B cell (primary cell): ENCODE data around the gene STON2. TPM values are rescaled to one million over a fixed set of nuclear protein-coding genes. Genes with fewer than 3 reads are reported as not detected.

ENCODE experiments used
- ATAC-seq: fragments of 200-7000 bp; cut with Tn5 transposase; one replicate; pipeline ENCODE4 v1.10.0; 2021; ENCODE audit warnings: low read depth, mild to moderate bottlenecking, moderate number of reproducible peaks, moderate library complexity
- CTCF ChIA-PET: fragments of 350-600 bp; sonication (Branson Sonifier 250); formaldehyde crosslinking; loops from one replicate; lab custom pipeline; 2021; ENCODE audit warnings: antibody characterized with exemption, inconsistent platforms; lab: Charles Lee
- POLR2A ChIA-PET: fragments of 350-600 bp; sonication (Branson Sonifier 250); formaldehyde crosslinking; loops from one replicate; lab custom pipeline; 2021; ENCODE audit warnings: antibody characterized with exemption; lab: Charles Lee
- DNase-seq: peaks from one replicate; pipeline ENCODE4 v3.0.0; 2013
- H2AFZ ChIP-seq: 2 replicates; pipeline ENCODE4 v1.6.1; 2012; ENCODE audit warnings: mild to moderate bottlenecking, low read depth, low read length; ENCODE audit not compliant: insufficient read depth, poor library complexity, severe bottlenecking
- H3K27ac ChIP-seq, 2 donors: 1 replicate in 1 of 2; 2 replicates in 1 of 2; pipeline ENCODE4 v1.5.1; 2012 to 2013; ENCODE audit warnings: low read length in 2 of 2, mild to moderate bottlenecking in 2 of 2, moderate library complexity in 1 of 2
- H3K27me3 ChIP-seq, 4 experiments: fragments of 200-600 bp in 1 of 4; sonication (generic) in 1 of 4; replicated peaks in 1 of 4; 1 replicate in 2 of 4; 2 replicates in 2 of 4; pipeline versions ENCODE4 v1.6.1 to v1.7.0; 2013 to 2016; ENCODE audit warnings: low read length in 3 of 4, mild to moderate bottlenecking in 2 of 4, mixed read lengths in 1 of 4, moderate library complexity in 1 of 4; ENCODE audit not compliant: insufficient read depth in 4 of 4, control insufficient read depth in 3 of 4; ENCODE audit errors: control extremely low read depth in 1 of 4
- H3K36me3 ChIP-seq, 2 experiments: replicated peaks in 1 of 2; 1 replicate in 1 of 2; 2 replicates in 1 of 2; pipeline versions ENCODE4 v1.6.1 to v1.7.1; 2013; ENCODE audit warnings: low read length in 1 of 2; ENCODE audit not compliant: insufficient read depth in 2 of 2, control insufficient read depth in 1 of 2; ENCODE audit errors: control extremely low read depth in 1 of 2, extremely low read depth in 1 of 2
- H3K4me1 ChIP-seq, 2 donors: fragments of 200-600 bp in 1 of 2; sonication (generic) in 1 of 2; 1 replicate in 1 of 2; 2 replicates in 1 of 2; pipeline versions ENCODE4 v1.5.1 to v1.6.1; 2013 to 2017; ENCODE audit warnings: low read length in 2 of 2; ENCODE audit not compliant: control insufficient read depth in 2 of 2, insufficient read depth in 2 of 2
- H3K4me2 ChIP-seq: replicated peaks from 2 replicates; pipeline ENCODE3; 2012; ENCODE audit warnings: mild to moderate bottlenecking, low read depth, low read length; ENCODE audit not compliant: poor library complexity, severe bottlenecking
- H3K4me3 ChIP-seq, 5 experiments: fragments of 200-600 bp in 1 of 5; sonication (generic) in 1 of 5; 1 replicate in 3 of 5; 2 replicates in 2 of 5; pipeline versions ENCODE4 v1.5.1 to v1.7.0; 2011 to 2016; ENCODE audit warnings: low read length in 4 of 5, mild to moderate bottlenecking in 4 of 5, low read depth in 2 of 5, control low read depth in 1 of 5, moderate library complexity in 1 of 5; ENCODE audit not compliant: insufficient read depth in 1 of 5; ENCODE audit errors: control extremely low read depth in 1 of 5, extremely low read depth in 1 of 5
- H3K79me2 ChIP-seq: fragments of 200-600 bp; sonication (generic); one replicate; pipeline ENCODE4 v1.6.0; 2016; ENCODE audit warnings: low read length; ENCODE audit not compliant: control insufficient read depth, insufficient read depth
- H3K9ac ChIP-seq: fragments of 200-600 bp; sonication (generic); 2 replicates; pipeline ENCODE4 v1.6.1; 2017; ENCODE audit warnings: mild to moderate bottlenecking, low read length, moderate library complexity
- H3K9me3 ChIP-seq, 3 donors: one replicate each; pipeline versions ENCODE4 v1.6.1 to v1.7.1; 2013; ENCODE audit warnings: low read length in 2 of 3; ENCODE audit not compliant: control insufficient read depth in 2 of 3, insufficient read depth in 1 of 3; ENCODE audit errors: control extremely low read depth in 1 of 3
- H4K20me1 ChIP-seq: 2 replicates; pipeline ENCODE4 v1.6.0; 2012; ENCODE audit warnings: mild to moderate bottlenecking, low read length; ENCODE audit not compliant: insufficient read depth, control insufficient read depth, poor library complexity, severe bottlenecking
- H3K27ac Mint-ChIP-seq: one replicate; pipeline ENCODE4 v1.8.0; 2021; ENCODE audit warnings: mixed read lengths
- H3K27me3 Mint-ChIP-seq: one replicate; pipeline ENCODE4 v1.8.0; 2021; ENCODE audit warnings: mixed read lengths
- H3K4me1 Mint-ChIP-seq: one replicate; pipeline ENCODE4 v1.8.0; 2021; ENCODE audit warnings: mixed read lengths
- H3K4me3 Mint-ChIP-seq: one replicate; pipeline ENCODE4 v1.8.0; 2021; ENCODE audit warnings: mixed read lengths
- H3K9me3 Mint-ChIP-seq: one replicate; pipeline ENCODE4 v1.8.0; 2022; ENCODE audit warnings: mixed read lengths; ENCODE audit not compliant: insufficient read depth
- CTCF ChIP-seq: fragments of 200-600 bp; IDR thresholded peaks from one replicate; pipeline ENCODE4 v1.8.0; 2022; ENCODE audit warnings: antibody characterized with exemption, mild to moderate bottlenecking
- EZH2 ChIP-seq: IDR thresholded peaks from 2 replicates; pipeline ENCODE4 v1.6.1; 2012; ENCODE audit warnings: borderline replicate concordance, low read depth, mild to moderate bottlenecking, moderate library complexity, low read length; ENCODE audit not compliant: insufficient read depth, poor library complexity, severe bottlenecking
- WGBS: methylation state at CpG from one replicate; pipeline ENCODE4 v1.1.5; 2013; ENCODE audit warnings: missing lambda C conversion rate; ENCODE audit not compliant: insufficient coverage; 5-methylcytosine and 5-hydroxymethylcytosine counted together
- intact Hi-C: fragments of 100-400 bp; cut with micrococcal nuclease; formaldehyde crosslinking; loops from one replicate; pipeline ENCODE4 v1.10.0; 2022
- polyA plus RNA-seq: library from polyadenylated mRNA; depleted of rRNA; stranded (reverse); fragments of >200 nt; gene quantifications from 2 replicates; pipeline ENCODE4 v1.2.3, GENCODE V29; 2012
- total RNA-seq, 2 donors: library from RNA; stranded (reverse); fragments of 120-200 nt in 1 of 2; gene quantifications; 1 replicate in 1 of 2; 2 replicates in 1 of 2; pipeline versions ENCODE4 v1.2.3 to v1.2.4, GENCODE V29; 2013 to 2022

The STON2 gene
- total and polyA plus RNA-seq, 2 donors (not counting 1 experiment from before 2014, with no cell fraction given) = 0.03 TPM; not detected in 1

- H3K27me3 ChIP-seq = peaks cover 0 to 13% (median 0%) of the 10 kb centered on the region in 4 experiments
- DNase-seq (no peak), ATAC-seq (no peak)
- no peak overlapping the region for H3K27ac Mint-ChIP-seq
- no peak overlapping the region for H3K4me3 ChIP-seq
- TF ChIP-seq EZH2 = no peak
- TF ChIP-seq CTCF = no peak
- H3K4me1 ChIP-seq = no peaks in the 10 kb centered on the region
- WGBS = 100% methylated on average over 1 of the region's 3 CpGs
- no peak overlapping the region for H2AFZ ChIP-seq
- H3K27ac ChIP-seq = no peak overlapping the region
- H3K9ac ChIP-seq = no peak overlapping the region
- no peak overlapping the region for H3K4me3 Mint-ChIP-seq
- H3K9me3 ChIP-seq = no peaks in the 10 kb centered on the region
- ChIA-PET POLR2A (no interaction called here), CTCF (interaction anchor here (0.6 to 3.5 kb wide), 14 partner anchors 8 to 283 kb away, joined by 3 to 32 read pairs (median 4); no protein-coding TSS in a partner anchor)
- H3K9me3 Mint-ChIP-seq = no peaks in the 10 kb centered on the region
- intact Hi-C loops = loop anchor here (1.0 kb wide), 2 partner anchors 183 to 194 kb away; no protein-coding TSS in a partner anchor
- no peaks in the 10 kb centered on the region for H3K4me1 Mint-ChIP-seq
- H3K27me3 Mint-ChIP-seq = peaks cover 34% of the 10 kb centered on the region
- H3K36me3 ChIP-seq = no peaks in the 10 kb centered on the region
- no peaks in the 10 kb centered on the region for H3K79me2 ChIP-seq
- H4K20me1 ChIP-seq = no peaks in the 10 kb centered on the region
- no peak overlapping the region for H3K4me2 ChIP-seq
These were observed 130.1 kb downstream of the STON2 start for GRCh38 chr14:81269979-81270375.

DNA sequence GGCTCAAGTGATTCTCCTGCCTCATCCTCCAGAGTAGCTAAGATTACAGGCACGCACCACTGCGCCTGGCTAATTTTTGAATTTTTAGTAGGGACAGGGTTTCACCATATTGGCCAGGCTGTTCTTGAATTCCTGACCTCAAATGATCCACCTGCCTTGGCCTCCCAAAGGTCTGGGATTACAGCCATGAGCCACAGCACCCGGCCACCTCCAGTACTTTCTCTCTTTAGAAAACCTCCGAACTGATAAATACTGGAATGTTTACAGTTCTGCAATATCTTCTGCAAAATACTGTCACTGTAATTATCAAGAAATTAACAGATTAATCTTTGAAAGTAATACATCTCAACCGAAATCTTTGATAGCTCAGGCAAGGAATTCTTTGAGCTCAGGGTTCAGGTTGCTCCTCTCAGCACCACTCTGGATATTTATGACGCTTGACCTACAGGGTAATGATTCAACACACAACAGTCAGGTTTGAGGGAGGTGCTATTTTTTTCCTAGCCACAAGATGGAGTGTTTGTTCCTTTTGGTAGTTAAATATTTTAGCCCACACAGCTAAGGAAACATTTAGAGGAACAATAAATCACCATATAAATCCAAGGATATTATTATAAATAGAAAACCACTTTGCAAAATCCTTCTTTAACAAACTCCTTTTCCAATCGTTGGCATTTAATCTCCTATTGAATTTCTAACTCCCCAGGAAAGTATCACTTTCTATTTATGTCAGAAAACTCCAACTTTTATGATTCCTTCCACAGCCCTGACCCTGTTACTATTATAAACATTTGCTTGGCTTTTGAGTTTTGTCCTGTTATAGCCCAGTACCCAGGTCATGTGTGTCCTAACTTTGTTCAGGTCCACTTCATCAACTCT, 130.8 kb downstream of the STON2 start:
- Histone ChIP-seq H3K4me3 (no peak overlapping the region), H3K79me2 (no peaks in the 10 kb centered on the region), H4K20me1 (no peaks in the 10 kb centered on the region), H2AFZ (no peak overlapping the region), H3K4me2 (no peak overlapping the region), H3K36me3 (no peaks in the 10 kb centered on the region), H3K4me1 (no peaks in the 10 kb centered on the region), H3K27me3 (peaks cover 0 to 12% (median 0%) of the 10 kb centered on the region in 4 experiments), H3K9ac (no peak overlapping the region), H3K27ac (no peak overlapping the region), H3K9me3 (no peaks in the 10 kb centered on the region)
- 29% methylated on average over 1 of the region's 7 CpGs for WGBS
- TF ChIP-seq EZH2 = no peak
- TF ChIP-seq CTCF = peak; percentile 78
- ChIA-PET CTCF (interaction anchor here (0.6 to 3.5 kb wide), 18 partner anchors 8 to 283 kb away, joined by 3 to 32 read pairs (median 4); no protein-coding TSS in a partner anchor), POLR2A (no interaction called here)
- no peak overlapping the region for H3K27ac Mint-ChIP-seq
- intact Hi-C loops = loop anchor here (1.0 kb wide), 2 partner anchors 184 to 195 kb away; no protein-coding TSS in a partner anchor
- peak; percentile 51 for DNase-seq
- ATAC-seq = no peak
- H3K9me3 Mint-ChIP-seq = no peaks in the 10 kb centered on the region
- peaks cover 34% of the 10 kb centered on the region for H3K27me3 Mint-ChIP-seq
- H3K4me3 Mint-ChIP-seq = no peak overlapping the region
- no peaks in the 10 kb centered on the region for H3K4me1 Mint-ChIP-seq
